ENCODE results near the gene HERC2. TPM values are rescaled to one million over a fixed set of nuclear protein-coding genes. Genes with fewer than 3 reads are reported as not detected.

Gene HERC2
- total and polyA plus RNA-seq, 2 donors (not counting 3 experiments of a cell fraction or from before 2014, with no cell fraction given): 46.1 to 83.9 TPM

GRCh38 chr15:28112962-28113361, 209.0 kb downstream of the HERC2 start:
- Histone ChIP-seq H3K27ac (ENCODE audit: insufficient read depth, low read depth, low read length) (no peak overlapping the region), H3K4me2 (ENCODE audit: insufficient read depth, low read length) (no peak overlapping the region), H3K36me3 (ENCODE audit: control insufficient read depth in 2 of 2, extremely low read depth in 1 of 2, insufficient read depth in 2 of 2, low read length in 2 of 2) (peaks cover 9 to 56% of the 10 kb centered on the region in 2 experiments), H3K9ac (replicated peaks; ENCODE audit: extremely low read depth, insufficient read depth, low read length) (no peak overlapping the region), H3K9me3 (replicated peaks; ENCODE audit: control insufficient read depth, insufficient read depth, low read length) (no peaks in the 10 kb centered on the region), H3K9me1 (replicated peaks; ENCODE audit: control insufficient read depth, extremely low read depth, insufficient read depth, low read length) (no peaks in the 10 kb centered on the region), H3K27me3 (ENCODE audit: control insufficient read depth in 2 of 2, insufficient read depth in 2 of 2, low read length in 2 of 2) (no peaks in the 10 kb centered on the region), H3K4me1 (ENCODE audit: control insufficient read depth, extremely low read depth, insufficient read depth, low read length) (no peaks in the 10 kb centered on the region), H2AFZ (ENCODE audit: low read depth, low read length) (no peak overlapping the region), H4K20me1 (replicated peaks; ENCODE audit: control insufficient read depth, extremely low read depth, insufficient read depth, low read length) (no peaks in the 10 kb centered on the region), H3K79me2 (ENCODE audit: control insufficient read depth, insufficient read depth, low read length) (no peaks in the 10 kb centered on the region), H3K4me3 (replicated peaks in 1 of 3; ENCODE audit: insufficient read depth in 1 of 3, low read depth in 1 of 3, low read length in 3 of 3) (no peak overlapping the region)
- no peak for FAIRE-seq
- intact Hi-C loops (cut with micrococcal nuclease) (no loop called here), dilution Hi-C loops (cut with MboI; ENCODE audit: extremely low pct_ligation_motif_present, low sequenced_read_pairs) (no loop called here)
- TF ChIP-seq JUN (IDR thresholded peaks at IDR 0.05; ENCODE audit: borderline replicate concordance, insufficient read depth, insufficient read length, low read depth) (no peak), POLR2AphosphoS5 (IDR thresholded peaks at IDR 0.05; ENCODE audit: insufficient read depth, low read depth, low read length) (no peak), EZH2 (IDR thresholded peaks at IDR 0.05; ENCODE audit: borderline replicate concordance, low read depth, low read length, severe bottlenecking) (no peak), GATA2 (IDR thresholded peaks at IDR 0.05; ENCODE audit: insufficient read depth, insufficient read length, low read depth, low read length) (no peak), FOS (IDR thresholded peaks at IDR 0.05; ENCODE audit: borderline replicate concordance, insufficient read depth, low read length) (no peak), MAX (IDR thresholded peaks at IDR 0.05; ENCODE audit: insufficient read depth, insufficient read length) (no peak), MYC (IDR thresholded peaks at IDR 0.05; ENCODE audit: low read depth, low read length) (no peak), POLR2A (IDR thresholded peaks at IDR 0.05; ENCODE audit: low read depth, low read length) (no peak), CTCF (IDR thresholded peaks at IDR 0.05; ENCODE audit: extremely low read depth in 1 of 2, insufficient read depth in 1 of 2, low read depth in 1 of 2, low read length in 2 of 2) (no peak)
- no TSS peak for BruUV-seq (replicated peaks)
- CTCF ChIA-PET: interaction anchor here (3.2 kb wide), 1 partner anchor 13 kb away, joined by 24 read pairs; no protein-coding TSS in a partner anchor
- POLR2A ChIA-PET: no interaction called here
- DNase-seq (ENCODE audit: low read depth, low spot score): no peak
